Stimulated activated CD4-positive, alpha-beta T cell treated with anti-CD3 and anti-CD28 coated beads, Interleukin-2, amount 100 ng/mL, for 24 hours (primary cell): Measurements from ENCODE around the gene STEAP1B.

ENCODE experiments used
- DNase-seq, 2 donors: peaks; one replicate each; pipeline ENCODE4 v3.0.0-alpha.2; 2020

The STEAP1B gene

DNA sequence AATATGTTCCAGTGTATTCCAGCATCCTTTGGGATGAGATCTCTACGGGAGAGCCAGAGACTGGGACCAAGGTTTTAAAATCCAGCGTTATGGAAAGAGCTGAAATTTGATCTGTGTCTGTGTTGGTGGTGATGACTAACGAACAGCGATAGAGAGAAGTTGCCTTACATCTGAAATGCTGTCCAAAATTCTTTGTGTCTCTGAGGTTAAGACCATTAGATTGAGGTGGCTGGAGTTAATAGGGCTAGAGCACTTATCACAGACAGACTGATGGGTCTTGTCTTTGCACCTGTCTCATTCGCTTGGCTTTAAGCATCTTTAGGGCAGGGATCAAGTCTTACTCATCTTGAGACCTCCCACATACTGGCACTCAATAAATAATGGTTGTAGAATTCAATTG, 102.0 kb downstream of the STEAP1B start:
- no peak for DNase-seq

DNA sequence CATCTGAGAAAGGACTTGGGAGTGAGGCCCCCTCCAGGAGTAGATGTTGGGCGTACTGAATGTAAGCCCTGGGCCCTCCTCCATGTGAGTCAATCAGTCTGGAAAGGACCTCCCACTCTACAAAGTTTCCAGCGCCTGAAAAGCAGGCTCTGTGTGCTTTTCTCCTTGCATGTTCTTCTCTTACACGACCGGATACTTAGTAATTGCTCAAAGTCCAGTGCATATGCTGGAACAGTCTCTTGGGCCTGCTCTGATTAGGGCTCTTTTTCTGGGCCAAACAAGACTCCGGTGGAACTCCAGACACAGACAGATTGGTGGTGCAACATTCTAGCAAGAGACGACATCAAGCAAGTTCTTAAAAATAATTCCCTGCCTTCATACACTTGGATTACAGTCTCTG, 104.8 kb downstream of the STEAP1B start:
- DNase-seq = no peak

DNA sequence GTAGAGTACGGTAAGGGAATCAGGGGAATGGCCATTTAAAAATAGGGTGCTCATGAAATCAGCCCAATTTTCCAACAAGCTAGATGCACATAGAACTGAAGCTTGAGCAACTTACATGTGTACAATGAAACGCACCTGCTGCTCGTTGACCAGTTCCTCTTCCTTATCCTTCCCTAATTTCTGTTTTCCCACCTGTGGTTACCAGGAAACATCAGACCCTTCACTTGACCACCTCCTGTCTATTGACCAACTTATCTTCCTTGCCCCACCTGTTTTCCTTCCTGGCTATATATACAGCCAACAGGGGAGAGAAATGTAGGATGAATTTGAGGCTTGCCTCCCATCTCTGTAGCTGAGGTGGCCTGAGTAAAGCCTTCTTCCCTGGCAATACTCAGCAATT, 105.2 kb downstream of the STEAP1B start:
- no peak for DNase-seq

DNA sequence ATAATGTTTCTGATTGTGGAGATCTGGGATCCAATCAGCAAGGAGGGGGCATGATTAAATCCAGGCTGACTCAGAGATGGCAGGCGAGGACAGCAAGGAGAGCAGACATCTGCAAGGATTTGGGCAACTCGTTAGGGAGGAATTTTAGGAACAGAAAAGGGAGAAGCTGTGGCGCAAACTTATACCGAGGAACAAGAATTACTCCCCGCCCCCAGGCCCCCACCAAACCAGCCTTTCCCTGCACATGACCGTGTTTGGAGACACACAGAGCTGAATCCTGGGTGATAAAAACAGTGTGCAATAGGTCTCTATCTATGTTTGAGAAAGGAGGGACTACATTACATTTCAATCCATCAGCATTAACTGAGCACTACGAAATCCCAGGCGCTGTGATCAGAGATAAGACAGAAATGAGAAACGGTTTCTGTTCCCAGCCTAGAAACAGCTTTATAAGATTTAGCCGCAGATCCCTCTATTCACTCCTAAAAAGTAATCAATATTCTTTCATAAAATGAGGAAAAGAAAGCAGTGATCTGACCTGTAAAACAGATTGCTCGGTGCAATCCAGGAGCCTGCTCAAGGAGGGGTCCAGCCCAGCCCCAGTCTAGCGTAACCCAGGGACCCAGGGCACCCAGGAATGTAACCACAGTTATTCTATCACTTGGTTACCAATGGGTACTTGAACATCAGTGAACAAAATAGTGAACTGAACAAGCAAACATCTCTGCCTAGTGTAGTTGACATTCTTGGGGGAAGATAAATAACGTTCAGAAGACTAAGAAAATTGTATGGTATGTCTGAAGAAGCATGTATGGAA, 105.9 kb downstream of the STEAP1B start:
- no peak for DNase-seq

DNA sequence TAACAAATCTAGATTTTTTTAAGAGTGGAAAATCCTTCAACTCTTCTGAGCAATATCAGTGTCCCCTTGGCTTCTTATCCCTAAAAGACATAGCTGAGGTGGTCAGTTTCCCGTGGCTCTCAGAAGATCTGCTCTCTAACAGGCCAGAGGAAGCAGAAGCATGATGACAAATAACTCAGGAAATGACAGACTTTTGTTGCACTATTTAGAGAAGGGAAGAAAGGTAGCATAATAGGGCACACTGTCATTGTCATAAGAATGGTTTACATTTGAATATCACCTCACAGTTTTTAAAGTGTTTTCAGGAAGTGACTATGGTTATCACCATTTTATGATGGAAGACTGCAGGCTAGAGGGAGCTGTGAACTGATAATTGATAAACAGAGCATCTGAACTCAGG, 109.5 kb downstream of the STEAP1B start:
- DNase-seq = no peak

DNA sequence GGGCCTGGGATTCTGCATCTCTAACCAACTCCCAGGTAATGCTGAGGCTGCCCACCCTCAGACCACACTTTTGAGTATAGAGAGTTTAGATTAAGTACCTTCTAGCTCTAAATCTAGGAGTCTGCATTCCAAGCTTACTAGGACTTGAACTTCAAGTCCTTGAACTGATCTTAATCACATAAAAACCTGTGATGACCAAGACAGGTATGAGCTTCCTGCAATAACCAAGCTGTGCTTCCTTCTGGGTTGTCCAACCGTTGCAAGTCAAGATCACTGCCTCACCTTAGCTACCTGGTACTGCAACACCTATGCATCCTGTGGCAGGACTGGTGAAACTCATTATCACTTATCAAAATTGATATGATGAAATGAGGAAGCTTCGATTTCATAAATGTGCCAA, 110.1 kb downstream of the STEAP1B start:
- no peak for DNase-seq

DNA sequence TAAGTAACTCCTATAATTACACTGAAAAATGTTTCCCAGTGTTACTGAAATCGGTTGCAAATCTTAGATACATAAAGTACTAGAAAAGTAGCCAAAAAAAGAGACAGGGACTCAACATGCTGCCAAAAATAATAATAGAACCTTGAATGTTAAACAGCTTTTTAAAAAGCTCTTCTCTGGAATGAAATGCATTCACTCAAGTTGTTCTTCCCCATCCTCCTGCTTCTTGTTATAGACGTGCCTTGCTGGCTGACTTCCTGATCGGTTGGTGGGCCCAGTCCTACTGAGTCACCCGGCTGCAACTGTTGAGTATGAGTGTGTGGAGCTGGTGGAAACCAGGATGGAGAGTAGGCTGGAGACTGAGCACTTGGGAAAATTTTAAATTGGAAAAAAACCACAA, 112.4 kb downstream of the STEAP1B start:
- no peak for DNase-seq

DNA sequence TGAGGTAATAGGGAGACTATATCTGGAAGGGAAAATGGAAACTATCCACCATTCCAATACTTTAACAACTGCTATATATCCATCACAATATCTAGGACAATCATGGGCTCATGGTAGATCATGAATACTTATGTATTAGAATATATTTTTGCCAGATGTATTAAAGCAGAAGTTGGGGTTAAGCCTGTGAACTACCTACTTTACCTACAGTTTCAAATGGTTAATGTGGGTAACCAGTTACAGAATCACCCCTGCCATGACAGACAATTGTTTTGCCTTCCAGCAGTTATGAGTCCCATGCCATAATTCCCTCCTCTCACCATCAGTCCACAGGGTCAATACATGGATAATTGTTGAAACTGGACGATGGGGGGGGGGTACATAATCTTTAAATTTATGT, 113.1 kb downstream of the STEAP1B start:
- no peak for DNase-seq

DNA sequence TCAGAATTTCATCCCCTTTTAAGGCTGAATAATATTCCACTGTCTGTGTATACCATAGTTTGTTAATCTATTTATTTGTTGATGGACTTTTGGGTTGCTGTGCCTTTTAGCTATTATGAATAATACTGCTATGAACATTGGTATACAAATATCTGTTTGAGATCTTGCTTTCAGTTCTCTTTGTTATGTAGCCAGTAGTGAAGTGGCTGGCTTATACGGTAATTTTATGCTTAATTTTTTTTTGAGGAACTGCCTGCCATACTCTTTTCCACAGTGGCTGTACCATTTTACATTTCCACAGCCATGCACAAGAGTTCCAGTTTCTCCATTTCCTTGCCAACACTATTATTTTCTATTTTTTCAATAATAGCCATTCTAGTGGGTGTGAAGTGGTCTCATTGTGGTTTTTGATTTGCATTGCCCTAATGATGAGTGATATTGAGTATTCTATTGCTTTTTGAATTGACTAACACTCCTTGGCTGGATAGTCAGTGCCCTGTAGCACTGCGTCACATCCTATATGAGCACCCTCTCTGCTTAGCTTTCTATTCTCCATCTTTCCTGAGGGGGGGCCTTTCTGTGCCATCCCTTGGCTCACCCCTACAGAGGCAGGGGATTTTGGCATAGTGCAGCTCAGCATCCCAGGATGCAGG, 113.7 kb downstream of the STEAP1B start:
- no peak for DNase-seq

DNA sequence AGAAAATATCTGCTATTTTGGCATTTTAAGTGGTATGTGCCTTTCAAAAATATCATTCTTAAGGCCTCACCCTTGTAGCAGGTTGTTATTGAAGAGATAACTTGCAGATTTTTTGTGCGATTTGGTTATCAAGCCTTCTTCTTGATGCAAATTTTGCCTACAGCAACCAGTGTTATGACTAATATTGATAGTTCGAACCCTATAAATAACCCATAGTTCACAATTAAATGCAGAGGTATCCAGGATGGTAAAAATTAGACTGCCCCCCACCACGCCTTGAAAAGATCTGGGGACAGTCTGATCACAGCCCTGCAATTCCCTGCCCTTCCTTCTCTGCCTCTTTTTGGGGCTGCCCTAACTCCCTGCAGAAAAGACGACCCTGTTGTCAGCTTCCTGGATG, 114.7 kb downstream of the STEAP1B start:
- no peak for DNase-seq

DNA sequence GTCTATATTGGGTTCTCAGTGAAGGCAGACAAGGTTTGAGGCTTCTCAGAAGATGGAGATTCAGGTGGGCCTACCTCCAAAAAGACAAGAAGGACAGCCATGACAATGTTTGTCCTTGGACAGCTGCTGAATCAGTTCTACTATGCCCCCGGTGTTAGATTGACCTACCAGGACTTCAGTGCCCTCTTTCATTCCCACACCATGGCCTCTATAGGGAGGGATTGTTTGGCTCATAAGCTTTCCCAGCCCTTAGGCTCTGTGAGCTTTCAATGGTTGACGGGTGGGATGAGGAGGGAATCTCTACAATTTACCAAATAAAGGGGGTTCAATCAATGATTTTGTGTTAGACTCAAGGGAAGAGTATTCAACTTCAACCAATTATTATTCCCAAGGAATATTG, 119.7 kb downstream of the STEAP1B start:
- no peak for DNase-seq

DNA sequence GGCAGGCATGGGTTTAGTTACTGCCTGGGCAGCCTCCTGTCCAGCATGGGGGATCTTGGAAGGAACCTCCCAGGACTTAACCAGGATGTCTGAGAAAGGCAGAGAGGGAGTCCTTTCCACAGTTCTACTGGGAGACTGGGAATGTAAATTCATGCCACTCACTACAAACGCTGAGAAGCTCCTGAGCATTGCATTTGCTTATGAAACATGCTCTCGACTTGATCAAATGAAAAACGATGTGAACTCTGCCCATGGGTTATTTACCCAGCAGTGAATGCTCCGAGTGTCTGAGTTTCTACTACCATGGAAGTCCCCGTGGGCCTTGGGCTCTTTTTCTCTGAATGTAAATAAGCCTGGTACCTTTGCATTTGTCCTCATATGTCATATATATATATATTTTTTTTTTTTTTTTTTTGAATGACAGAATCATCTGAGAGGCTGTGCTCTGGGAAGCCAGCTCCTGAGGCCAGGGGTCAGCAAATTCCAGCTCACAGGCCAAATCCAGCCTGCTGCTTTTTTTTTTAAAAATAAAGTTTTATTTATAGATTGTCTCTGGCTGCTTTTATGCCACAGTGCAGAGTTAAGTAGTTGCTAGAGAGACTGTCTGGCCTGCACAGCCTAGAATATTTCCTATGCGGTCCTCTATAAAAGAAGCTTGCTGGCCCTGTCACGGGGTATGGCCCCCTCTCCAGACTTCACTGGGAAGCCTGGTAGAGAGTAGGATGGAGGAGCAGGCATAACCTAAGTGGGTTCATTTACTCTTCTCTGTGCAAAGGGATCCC, 121.6 kb downstream of the STEAP1B start:
- DNase-seq = no peak

DNA sequence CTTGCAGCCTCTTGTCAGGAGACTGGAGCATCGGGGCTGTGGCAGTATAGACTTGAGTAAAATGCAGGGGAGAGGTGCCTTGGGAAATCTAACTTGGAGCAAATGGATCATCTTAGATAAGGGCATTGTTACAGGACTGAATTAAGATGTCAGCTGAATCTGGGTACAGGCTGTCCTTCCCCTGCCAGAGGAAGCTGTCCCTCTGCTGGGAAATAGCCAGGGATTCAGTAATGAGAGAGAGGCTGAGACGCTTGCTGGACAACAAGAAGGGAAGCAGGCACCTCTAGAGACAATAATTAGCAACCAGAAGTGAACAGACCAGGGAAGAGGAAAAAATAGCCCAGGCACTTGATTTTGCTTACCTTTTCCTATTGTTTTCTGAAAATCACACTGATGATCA, 122.3 kb downstream of the STEAP1B start:
- no peak for DNase-seq

DNA sequence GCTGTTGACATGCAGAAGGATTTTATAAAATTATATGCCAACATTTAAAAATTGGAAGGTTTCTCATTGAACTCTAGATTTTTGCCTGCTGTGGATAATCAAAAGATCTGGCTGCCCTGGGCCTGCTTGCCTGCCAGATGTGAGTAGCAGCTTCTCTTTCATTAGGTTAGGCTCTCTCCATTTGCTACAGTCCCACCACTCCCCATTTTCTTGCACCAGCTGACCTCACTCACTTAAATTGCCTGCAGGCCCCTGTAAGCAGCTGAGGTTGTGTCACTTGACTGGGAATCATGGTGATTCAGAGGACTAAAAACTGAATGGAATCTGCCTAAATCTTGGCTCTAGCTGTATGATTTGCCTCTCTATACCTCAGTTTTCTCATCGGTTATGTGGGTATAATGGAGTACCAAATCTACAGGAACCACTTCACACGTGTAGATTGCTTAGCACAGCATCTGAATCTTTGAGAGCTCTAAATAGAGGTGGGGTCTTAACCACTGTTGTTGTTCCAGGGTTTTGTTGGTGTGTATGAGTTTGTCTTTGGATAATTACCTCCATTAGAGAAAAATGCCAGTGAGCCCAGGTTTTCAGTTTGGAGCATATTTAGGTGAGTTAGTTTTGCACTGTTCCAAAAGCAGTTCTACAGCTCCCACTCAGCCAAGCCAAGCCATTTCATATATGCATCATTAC, 124.5 kb downstream of the STEAP1B start:
- DNase-seq = no peak

DNA sequence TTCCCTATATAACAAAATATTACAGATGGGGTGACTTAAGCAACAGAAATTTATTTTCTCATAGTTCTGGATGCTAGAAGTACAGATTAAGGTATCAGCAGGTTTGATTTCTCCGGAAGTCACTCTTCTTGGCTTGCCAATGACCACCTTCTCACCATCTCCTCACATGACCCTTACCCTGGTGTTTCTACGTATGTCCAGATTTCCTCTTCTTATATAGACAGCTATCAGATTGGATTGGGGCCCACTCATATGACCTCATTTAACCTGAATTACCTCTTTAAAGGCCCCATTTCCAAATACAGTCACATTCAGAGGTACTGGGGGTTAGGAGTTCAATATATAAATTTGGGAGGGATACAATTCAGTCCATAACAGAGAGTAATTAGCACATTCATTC, 126.1 kb downstream of the STEAP1B start:
- no peak for DNase-seq

DNA sequence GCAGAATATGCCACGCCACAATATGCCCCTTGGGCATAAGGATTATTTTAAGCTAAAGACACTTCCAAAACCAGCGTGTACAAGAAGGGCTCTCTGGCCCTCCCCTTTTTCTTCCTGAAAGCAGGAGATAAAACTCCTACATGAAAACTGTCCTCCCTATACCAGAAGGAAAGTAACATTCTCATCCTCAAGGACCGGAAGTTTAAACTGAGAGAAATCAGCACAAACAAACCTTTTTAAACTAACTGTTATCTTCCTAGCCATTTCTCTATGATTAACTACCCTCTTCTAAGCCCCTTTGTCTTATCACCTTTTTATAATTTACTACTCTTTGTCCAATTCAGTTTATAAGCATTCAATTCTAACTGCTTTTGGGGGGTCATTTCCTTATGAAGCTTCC, 126.6 kb downstream of the STEAP1B start:
- no peak for DNase-seq

DNA sequence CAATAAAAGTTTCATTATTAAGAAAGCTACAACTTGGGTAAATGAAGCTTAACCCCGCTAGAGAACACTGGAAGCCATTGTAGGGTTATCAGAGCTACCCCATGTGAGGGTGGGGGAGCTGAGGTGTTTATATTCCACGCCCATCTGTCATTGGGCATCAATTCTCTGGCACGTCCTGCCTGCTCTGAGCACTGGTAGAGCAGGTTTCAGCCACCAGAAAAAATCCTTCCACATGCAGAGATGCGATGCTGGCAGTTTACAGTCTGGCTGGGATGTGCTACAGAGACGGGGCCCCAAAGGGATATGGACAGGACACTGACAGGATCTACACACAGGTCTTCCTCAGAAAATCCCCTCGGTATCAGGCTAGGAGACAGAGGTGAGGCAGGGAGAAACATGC, 127.1 kb downstream of the STEAP1B start:
- DNase-seq = no peak

DNA sequence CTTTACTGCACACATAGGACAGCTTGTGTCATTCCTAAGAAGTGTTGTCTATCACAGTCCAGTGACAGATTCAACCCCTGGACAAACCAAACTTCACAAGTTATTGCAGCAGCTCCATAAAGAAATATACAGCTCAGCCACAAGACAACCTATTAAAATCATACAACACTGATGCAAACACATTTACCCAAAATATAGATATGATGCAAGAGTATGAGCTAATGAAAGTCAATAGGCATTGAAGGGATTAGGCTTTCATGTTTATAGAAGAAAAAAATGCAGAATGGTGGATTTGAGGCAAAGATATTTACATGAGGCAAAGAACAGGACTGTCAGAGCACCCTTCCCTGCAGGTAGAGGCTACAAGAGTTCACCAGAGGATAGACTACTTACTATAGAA, 128.1 kb downstream of the STEAP1B start:
- no peak for DNase-seq
